OCI-LY7 (cell line): ENCODE results near the gene ANO4. TPM values are rescaled to one million over a fixed set of nuclear protein-coding genes. Genes with fewer than 3 reads are reported as not detected.

Experiments
- BruUV-seq: library from RNA; stranded (reverse); fragments of 400-500 nt; replicated peaks from 2 replicates; lab custom pipeline; 2021; lab: Mats Ljungman, UMichigan
- CTCF ChIA-PET: fragments of 300-600 bp; sonication (Branson Sonifier 250); formaldehyde crosslinking; loops from one replicate; lab custom pipeline; 2022; ENCODE audit warnings: antibody characterized with exemption; ENCODE audit not compliant: unreplicated experiment; lab: Charles Lee
- POLR2A ChIA-PET: fragments of 300-600 bp; sonication (Branson Sonifier 250); formaldehyde crosslinking; loops from one replicate; lab custom pipeline; 2022; ENCODE audit warnings: antibody characterized with exemption; lab: Charles Lee
- DNase-seq: peaks from one replicate; pipeline ENCODE4 v3.0.0-alpha.2; 2015; ENCODE audit warnings: low spot score
- H2AFZ ChIP-seq: fragments of 200-600 bp; sonication (generic), shearing (Covaris generic); 2 replicates; pipeline ENCODE4 v1.6.1; 2014; ENCODE audit warnings: mild to moderate bottlenecking, antibody characterized with exemption, low read length, moderate library complexity
- H3K27ac ChIP-seq: fragments of 200-600 bp; sonication (generic); 2 replicates; pipeline ENCODE4 v1.5.1; 2014; ENCODE audit warnings: mixed run types, low read depth, mild to moderate bottlenecking, moderate library complexity, low read length, inconsistent platforms; ENCODE audit not compliant: poor library complexity, severe bottlenecking
- H3K36me3 ChIP-seq: fragments of 200-600 bp; sonication (generic); 2 replicates; pipeline ENCODE4 v1.6.1; 2014; ENCODE audit warnings: mild to moderate bottlenecking, antibody characterized with exemption, low read length, moderate library complexity, mixed read lengths; ENCODE audit not compliant: insufficient read depth
- H3K4me1 ChIP-seq: fragments of 200-600 bp; sonication (generic); 2 replicates; pipeline ENCODE4 v1.5.1; 2014; ENCODE audit warnings: mild to moderate bottlenecking, low read length; ENCODE audit not compliant: insufficient read depth, poor library complexity, severe bottlenecking
- H3K4me2 ChIP-seq: fragments of 200-600 bp; sonication (generic); 2 replicates; pipeline ENCODE4 v1.6.1; 2014; ENCODE audit warnings: mild to moderate bottlenecking, low read length
- H3K4me3 ChIP-seq: fragments of 200-600 bp; sonication (generic); 2 replicates; pipeline ENCODE4 v1.5.1; 2014; ENCODE audit warnings: mild to moderate bottlenecking, low read depth, low read length; ENCODE audit not compliant: poor library complexity, severe bottlenecking
- H3K79me2 ChIP-seq: fragments of 200-600 bp; sonication (generic); 2 replicates; pipeline ENCODE4 v1.6.1; 2016; ENCODE audit warnings: low read depth, mild to moderate bottlenecking, low read length, moderate library complexity, mixed read lengths; ENCODE audit not compliant: insufficient read depth
- H3K9me2 ChIP-seq: fragments of 200-600 bp; sonication (generic); 2 replicates; pipeline ENCODE4 v1.6.1; 2016; ENCODE audit warnings: mild to moderate bottlenecking, low read length, mixed read lengths; ENCODE audit not compliant: insufficient read depth
- H3K9me3 ChIP-seq: fragments of 200-600 bp; sonication (generic); 2 replicates; pipeline ENCODE4 v1.6.1; 2014; ENCODE audit warnings: mild to moderate bottlenecking, mixed run types, low read length, mixed read lengths
- H4K20me1 ChIP-seq: fragments of 200-600 bp; sonication (generic); 2 replicates; pipeline ENCODE4 v1.6.1; 2014; ENCODE audit warnings: mild to moderate bottlenecking, antibody characterized with exemption, low read length, moderate library complexity, mixed read lengths; ENCODE audit not compliant: insufficient read depth
- CTCF ChIP-seq: fragments of 200-600 bp; sonication (generic); conservative IDR thresholded peaks from 2 replicates; pipeline ENCODE4 v1.5.1; 2014; ENCODE audit warnings: mild to moderate bottlenecking, antibody characterized with exemption, low read length, moderate library complexity, mixed read lengths
- EZH2phosphoT487 ChIP-seq: fragments of 200-600 bp; sonication (generic); IDR thresholded peaks from 2 replicates; pipeline ENCODE4 v1.6.1; 2018; ENCODE audit warnings: low read depth, borderline replicate concordance, mild to moderate bottlenecking, mixed run types, antibody characterized with exemption, low read length, moderate library complexity, mixed read lengths
- intact Hi-C: fragments of 100-400 bp; cut with micrococcal nuclease; formaldehyde crosslinking; loops from one replicate; pipeline ENCODE4 v1.10.0; 2022; ENCODE audit not compliant: unreplicated experiment
- total RNA-seq, 2 experiments: library from RNA; depleted of rRNA in 1 of 2; stranded (reverse); fragments of >200 nt in 1 of 2; shearing (Covaris generic) in 1 of 2; gene quantifications; 2 replicates each; pipeline ENCODE4 v1.2.3, GENCODE V29; 2014 to 2022

Gene ANO4
- total RNA-seq, 2 experiments from 2014 or later: not detected

- no peaks in the 10 kb centered on the region for H4K20me1 ChIP-seq
Measured at GRCh38 chr12:100970894-100971293, 176.3 kb downstream of the ANO4 start.

GRCh38 chr12:100972121-100972520 lies 177.5 kb downstream of the ANO4 start:
- ChIA-PET CTCF (no interaction called here), POLR2A (no interaction called here)
- intact Hi-C loops: no loop called here
- H3K4me2 ChIP-seq: no peak overlapping the region
- no peak overlapping the region for H3K27ac ChIP-seq
- no peaks in the 10 kb centered on the region for H3K79me2 ChIP-seq
- H3K9me2 ChIP-seq: no peaks in the 10 kb centered on the region
- H3K4me3 ChIP-seq: no peak overlapping the region
- H4K20me1 ChIP-seq: no peaks in the 10 kb centered on the region
- H3K4me1 ChIP-seq: no peaks in the 10 kb centered on the region
- no peaks in the 10 kb centered on the region for H3K36me3 ChIP-seq
- H2AFZ ChIP-seq: no peak overlapping the region
- no peak for DNase-seq
- no TSS peak for BruUV-seq
- H3K9me3 ChIP-seq: no peaks in the 10 kb centered on the region
- TF ChIP-seq EZH2phosphoT487: no peak
- TF ChIP-seq CTCF: no peak

More at GRCh38 chr12:100970894-100971293, 176.3 kb downstream of the ANO4 start:
- Histone ChIP-seq H3K36me3 (no peaks in the 10 kb centered on the region), H3K9me3 (no peaks in the 10 kb centered on the region), H3K4me3 (no peak overlapping the region), H3K79me2 (no peaks in the 10 kb centered on the region), H3K27ac (no peak overlapping the region), H2AFZ (no peak overlapping the region), H3K9me2 (no peaks in the 10 kb centered on the region), H3K4me2 (no peak overlapping the region), H3K4me1 (no peaks in the 10 kb centered on the region)
- BruUV-seq: no TSS peak
- DNase-seq: no peak
- intact Hi-C loops: no loop called here
- no peak for TF ChIP-seq EZH2phosphoT487
- ChIA-PET CTCF (no interaction called here), POLR2A (no interaction called here)

GRCh38 chr12:100974341-100974740 lies 179.8 kb downstream of the ANO4 start:
- TF ChIP-seq EZH2phosphoT487: no peak
- no peak for TF ChIP-seq CTCF
- CTCF ChIA-PET: no interaction called here

More at GRCh38 chr12:100974341-100974740, 179.8 kb downstream of the ANO4 start:
- POLR2A ChIA-PET: interaction anchor here (0.6 kb wide), 1 partner anchor 17 kb away, joined by 9 read pairs; no protein-coding TSS in a partner anchor
- no TSS peak for BruUV-seq
- DNase-seq: no peak
- Histone ChIP-seq H3K4me3 (no peak overlapping the region), H3K9me2 (no peaks in the 10 kb centered on the region), H3K36me3 (no peaks in the 10 kb centered on the region), H3K79me2 (no peaks in the 10 kb centered on the region), H2AFZ (no peak overlapping the region), H3K4me1 (no peaks in the 10 kb centered on the region), H3K27ac (no peak overlapping the region), H3K9me3 (no peaks in the 10 kb centered on the region), H4K20me1 (no peaks in the 10 kb centered on the region), H3K4me2 (no peak overlapping the region)
- intact Hi-C loops: no loop called here
